ENCODE results near the gene BID. TPM values are rescaled to one million over a fixed set of nuclear protein-coding genes. Genes with fewer than 3 reads are reported as not detected.

The BID gene
- total RNA-seq, 1 experiment from 2014 or later = 44.4 TPM

GRCh38 chr22:17796695-17797094 lies 22.4 kb upstream of the BID start:
- Histone ChIP-seq H3K36me3 (ENCODE audit: low read depth) (no peaks in the 10 kb centered on the region), H3K27me3 (ENCODE audit: insufficient read depth, low read depth) (no peaks in the 10 kb centered on the region), H3K4me1 (replicated peaks; ENCODE audit: insufficient read depth) (no peaks in the 10 kb centered on the region), H3K9me3 (ENCODE audit: insufficient read depth, low read depth) (no peaks in the 10 kb centered on the region), H3K4me3 (no peak overlapping the region), H3K4me2 (no peak overlapping the region), H3K27ac (no peak overlapping the region), H4K20me1 (ENCODE audit: insufficient read depth) (no peaks in the 10 kb centered on the region), H3K9me2 (ENCODE audit: insufficient read depth) (no peaks in the 10 kb centered on the region), H2AFZ (no peak overlapping the region), H3F3A (ENCODE audit: insufficient read depth, low read depth) (no peaks in the 10 kb centered on the region), H3K79me2 (ENCODE audit: low read depth) (no peaks in the 10 kb centered on the region)
- BruUV-seq (replicated peaks) = no TSS peak
- CTCF ChIA-PET = no interaction called here
- POLR2A ChIA-PET (ENCODE audit: unreplicated experiment) = no interaction called here
- intact Hi-C loops (cut with micrococcal nuclease; ENCODE audit: unreplicated experiment) = no loop called here
- TF ChIP-seq, protein P1, sequence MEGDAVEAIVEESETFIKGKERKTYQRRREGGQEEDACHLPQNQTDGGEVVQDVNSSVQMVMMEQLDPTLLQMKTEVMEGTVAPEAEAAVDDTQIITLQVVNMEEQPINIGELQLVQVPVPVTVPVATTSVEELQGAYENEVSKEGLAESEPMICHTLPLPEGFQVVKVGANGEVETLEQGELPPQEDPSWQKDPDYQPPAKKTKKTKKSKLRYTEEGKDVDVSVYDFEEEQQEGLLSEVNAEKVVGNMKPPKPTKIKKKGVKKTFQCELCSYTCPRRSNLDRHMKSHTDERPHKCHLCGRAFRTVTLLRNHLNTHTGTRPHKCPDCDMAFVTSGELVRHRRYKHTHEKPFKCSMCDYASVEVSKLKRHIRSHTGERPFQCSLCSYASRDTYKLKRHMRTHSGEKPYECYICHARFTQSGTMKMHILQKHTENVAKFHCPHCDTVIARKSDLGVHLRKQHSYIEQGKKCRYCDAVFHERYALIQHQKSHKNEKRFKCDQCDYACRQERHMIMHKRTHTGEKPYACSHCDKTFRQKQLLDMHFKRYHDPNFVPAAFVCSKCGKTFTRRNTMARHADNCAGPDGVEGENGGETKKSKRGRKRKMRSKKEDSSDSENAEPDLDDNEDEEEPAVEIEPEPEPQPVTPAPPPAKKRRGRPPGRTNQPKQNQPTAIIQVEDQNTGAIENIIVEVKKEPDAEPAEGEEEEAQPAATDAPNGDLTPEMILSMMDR (conservative IDR thresholded peaks at IDR 0.05) = no peak
- DNase-seq = no peak

DNA sequence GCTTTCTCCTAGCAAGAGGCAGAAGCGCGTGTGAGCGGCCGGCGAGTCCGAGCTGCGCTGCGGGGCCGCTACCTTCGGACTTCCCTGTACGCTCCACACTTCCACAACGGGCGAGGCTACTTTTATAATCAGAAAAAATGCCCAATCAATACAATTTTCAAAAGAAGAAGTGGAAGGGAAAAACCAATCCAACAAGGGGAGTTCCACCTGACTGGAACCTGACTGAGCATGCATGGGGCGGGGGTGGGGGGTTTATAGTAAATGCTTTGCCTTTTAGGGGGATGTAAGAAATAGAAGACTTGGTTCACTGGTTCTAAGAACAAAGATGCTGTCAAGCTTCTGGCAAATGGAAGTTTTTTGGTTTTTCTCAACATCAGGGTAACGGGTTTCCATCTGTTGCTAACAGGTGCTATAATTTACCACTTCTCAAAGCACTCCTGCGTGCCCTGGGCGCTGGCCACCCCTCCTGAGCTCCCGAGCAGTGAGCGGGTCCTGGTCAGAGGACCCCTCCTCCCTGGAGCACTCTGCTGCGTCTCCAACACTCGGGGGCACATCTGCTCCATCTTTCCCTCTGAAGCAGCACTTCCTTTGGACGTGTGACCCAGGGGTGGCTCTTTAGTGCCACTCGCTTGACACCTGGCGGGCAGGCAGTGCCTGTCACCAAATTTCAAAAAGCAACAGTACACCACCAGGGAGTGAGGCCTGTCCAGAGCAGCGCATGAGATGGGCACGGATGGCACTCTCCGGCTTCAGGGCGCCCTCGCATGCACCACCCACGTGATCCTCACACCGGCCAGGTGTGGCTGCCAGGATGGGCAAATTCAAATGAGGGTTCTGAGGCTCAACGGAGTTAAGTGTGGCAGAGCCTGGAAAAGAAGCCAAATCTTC lies 21.6 kb upstream of the BID start:
- Histone ChIP-seq H3K4me3 (no peak overlapping the region), H3K4me1 (replicated peaks; ENCODE audit: insufficient read depth) (no peaks in the 10 kb centered on the region), H3K4me2 (no peak overlapping the region), H3K9me3 (ENCODE audit: insufficient read depth, low read depth) (no peaks in the 10 kb centered on the region), H3K27ac (no peak overlapping the region), H3K9me2 (ENCODE audit: insufficient read depth) (no peaks in the 10 kb centered on the region), H3K79me2 (ENCODE audit: low read depth) (no peaks in the 10 kb centered on the region), H4K20me1 (ENCODE audit: insufficient read depth) (no peaks in the 10 kb centered on the region), H2AFZ (no peak overlapping the region), H3F3A (ENCODE audit: insufficient read depth, low read depth) (no peaks in the 10 kb centered on the region), H3K27me3 (ENCODE audit: insufficient read depth, low read depth) (no peaks in the 10 kb centered on the region), H3K36me3 (ENCODE audit: low read depth) (no peaks in the 10 kb centered on the region)
- BruUV-seq (replicated peaks) = no TSS peak
- ChIA-PET CTCF (no interaction called here), POLR2A (ENCODE audit: unreplicated experiment) (no interaction called here)
- intact Hi-C loops (cut with micrococcal nuclease; ENCODE audit: unreplicated experiment) = no loop called here
- TF ChIP-seq, protein P1 (conservative IDR thresholded peaks at IDR 0.05) = no peak
- TF ChIP-seq EZH2 (IDR thresholded peaks at IDR 0.05; ENCODE audit: low read depth) = no peak
- DNase-seq = no peak

GRCh38 chr22:17794726-17795542 lies 20.7 kb upstream of the BID start:
- Histone ChIP-seq H4K20me1 (ENCODE audit: insufficient read depth) (no peaks in the 10 kb centered on the region), H3K4me1 (replicated peaks; ENCODE audit: insufficient read depth) (no peaks in the 10 kb centered on the region), H3K36me3 (ENCODE audit: low read depth) (no peaks in the 10 kb centered on the region), H3K79me2 (ENCODE audit: low read depth) (no peaks in the 10 kb centered on the region), H3K9me2 (ENCODE audit: insufficient read depth) (no peaks in the 10 kb centered on the region), H3K27ac (no peak overlapping the region), H3K4me2 (no peak overlapping the region), H3K4me3 (no peak overlapping the region), H3F3A (ENCODE audit: insufficient read depth, low read depth) (no peaks in the 10 kb centered on the region), H3K27me3 (ENCODE audit: insufficient read depth, low read depth) (no peaks in the 10 kb centered on the region), H2AFZ (no peak overlapping the region), H3K9me3 (ENCODE audit: insufficient read depth, low read depth) (no peaks in the 10 kb centered on the region)
- POLR2A ChIA-PET (ENCODE audit: unreplicated experiment) = interaction anchor here (0.6 kb wide), 1 partner anchor 62 kb away, joined by 3 read pairs; no protein-coding TSS in a partner anchor
- DNase-seq = no peak
- CTCF ChIA-PET = no interaction called here
- TF ChIP-seq, protein P1 (conservative IDR thresholded peaks at IDR 0.05) = no peak
- TF ChIP-seq EZH2 (IDR thresholded peaks at IDR 0.05; ENCODE audit: low read depth) = no peak
- intact Hi-C loops (cut with micrococcal nuclease; ENCODE audit: unreplicated experiment) = no loop called here
- no TSS peak for BruUV-seq (replicated peaks)

Data from PC-9 (cell line).